Neuronal stem cell (in vitro differentiated cells): ENCODE measurements around the gene PWWP2B.

Experiments
- DNase-seq: peaks from one replicate; pipeline ENCODE4 v3.0.0-alpha.2; 2013; ENCODE audit warnings: low spot score
- H2AFZ ChIP-seq: one replicate; pipeline ENCODE4 v1.6.1; 2013; ENCODE audit warnings: mild to moderate bottlenecking, low read length, inconsistent platforms
- H2AK5ac ChIP-seq: 2 replicates; pipeline ENCODE4 v1.6.1; 2013; ENCODE audit warnings: low read depth, mild to moderate bottlenecking, inconsistent platforms, low read length, moderate library complexity, mixed read lengths
- H2BK120ac ChIP-seq: 2 replicates; pipeline ENCODE4 v1.6.1; 2013; ENCODE audit warnings: low read depth, mild to moderate bottlenecking, inconsistent platforms, low read length, moderate library complexity, mixed read lengths
- H2BK12ac ChIP-seq: one replicate; pipeline ENCODE4 v1.6.1; 2013; ENCODE audit warnings: low read length, inconsistent platforms
- H2BK15ac ChIP-seq: 2 replicates; pipeline ENCODE4 v1.6.1; 2013; ENCODE audit warnings: mild to moderate bottlenecking, low read length, inconsistent platforms, mixed read lengths
- H2BK5ac ChIP-seq: one replicate; pipeline ENCODE4 v1.6.1; 2013; ENCODE audit warnings: inconsistent platforms, mild to moderate bottlenecking, low read length, moderate library complexity
- H3K14ac ChIP-seq: one replicate; pipeline ENCODE4 v1.6.1; 2013; ENCODE audit warnings: low read length, inconsistent platforms
- H3K18ac ChIP-seq: 2 replicates; pipeline ENCODE4 v1.6.1; 2013; ENCODE audit warnings: low read length, inconsistent platforms
- H3K23ac ChIP-seq: 2 replicates; pipeline ENCODE4 v1.6.1; 2013; ENCODE audit warnings: low read depth, mild to moderate bottlenecking, mixed read lengths, low read length, inconsistent platforms; ENCODE audit not compliant: poor library complexity
- H3K27ac ChIP-seq: replicated peaks from 3 replicates; pipeline ENCODE4 v1.5.1; 2013; ENCODE audit warnings: low read length, inconsistent platforms
- H3K27me3 ChIP-seq, 3 experiments: 2 replicates each; pipeline ENCODE4 v1.6.1; 2013; ENCODE audit warnings: low read length in 3 of 3, mild to moderate bottlenecking in 2 of 3, inconsistent platforms in 1 of 3, low read depth in 1 of 3, mixed read lengths in 1 of 3, moderate library complexity in 1 of 3; ENCODE audit not compliant: control insufficient read depth in 3 of 3, insufficient read depth in 3 of 3
- H3K36me3 ChIP-seq, 2 donors: replicated peaks in 1 of 2; 2 replicates each; pipeline ENCODE4 v1.6.1; 2013; ENCODE audit warnings: low read length in 2 of 2; ENCODE audit not compliant: control insufficient read depth in 2 of 2, insufficient read depth in 2 of 2
- H3K4ac ChIP-seq: 2 replicates; pipeline ENCODE4 v1.6.1; 2013; ENCODE audit warnings: inconsistent platforms, mild to moderate bottlenecking, low read length, moderate library complexity
- H3K4me1 ChIP-seq, 2 donors: 1 replicate in 1 of 2; 2 replicates in 1 of 2; pipeline ENCODE4 v1.6.1; 2013; ENCODE audit warnings: low read length in 2 of 2, low read depth in 1 of 2; ENCODE audit not compliant: control insufficient read depth in 2 of 2, insufficient read depth in 1 of 2
- H3K4me2 ChIP-seq: one replicate; pipeline ENCODE4 v1.6.1; 2013; ENCODE audit warnings: mild to moderate bottlenecking, low read length, inconsistent platforms; ENCODE audit not compliant: insufficient read depth, poor library complexity, severe bottlenecking
- H3K4me3 ChIP-seq, 2 donors: 2 replicates each; pipeline ENCODE4 v1.5.1; 2013; ENCODE audit warnings: low read length in 2 of 2, mild to moderate bottlenecking in 2 of 2, inconsistent platforms in 1 of 2, moderate library complexity in 1 of 2
- H3K79me1 ChIP-seq: one replicate; pipeline ENCODE4 v1.6.1; 2013; ENCODE audit warnings: low read depth, mild to moderate bottlenecking, inconsistent platforms, low read length, moderate library complexity
- H3K9ac ChIP-seq: one replicate; pipeline ENCODE4 v1.6.1; 2013; ENCODE audit warnings: mild to moderate bottlenecking, low read depth, low read length, inconsistent platforms; ENCODE audit not compliant: poor library complexity
- H3K9me3 ChIP-seq, 2 donors: replicated peaks in 1 of 2; 2 replicates each; pipeline versions ENCODE3 to v1.6.1; 2013; ENCODE audit warnings: low read length in 2 of 2, mild to moderate bottlenecking in 2 of 2, inconsistent platforms in 1 of 2, low read depth in 1 of 2, mixed read lengths in 1 of 2, moderate library complexity in 1 of 2; ENCODE audit not compliant: control insufficient read depth in 2 of 2, insufficient read depth in 1 of 2
- H4K8ac ChIP-seq: one replicate; pipeline ENCODE4 v1.6.1; 2013; ENCODE audit warnings: low read depth, mild to moderate bottlenecking, inconsistent platforms, low read length, moderate library complexity
- H4K91ac ChIP-seq: one replicate; pipeline ENCODE4 v1.6.1; 2013; ENCODE audit warnings: low read length, low read depth, mild to moderate bottlenecking, inconsistent platforms; ENCODE audit not compliant: poor library complexity
- WGBS, 2 donors: extraction: QIAGEN DNeasy Blood & Tissue Kit; methylation state at CpG; one replicate each; pipeline ENCODE4 v1.1.7; 2013; ENCODE audit warnings: missing lambda C conversion rate in 2 of 2, mixed read lengths in 1 of 2; ENCODE audit not compliant: insufficient read length in 2 of 2, insufficient replicate concordance in 1 of 2; ENCODE audit errors: extremely low coverage in 2 of 2; 5-methylcytosine and 5-hydroxymethylcytosine counted together

Gene PWWP2B

GRCh38 chr10:132384618-132385388 lies 12.2 kb upstream of the PWWP2B start:
- Histone ChIP-seq H3K14ac (no peak overlapping the region), H3K36me3 (no peaks in the 10 kb centered on the region), H3K9me3 (no peaks in the 10 kb centered on the region), H3K27ac (no peak overlapping the region), H3K4me2 (no peak overlapping the region), H2BK5ac (no peak overlapping the region), H4K8ac (no peak overlapping the region), H3K4me1 (peaks cover 0 to 4% of the 10 kb centered on the region in 2 donors), H3K79me1 (peaks cover 1% of the 10 kb centered on the region), H3K23ac (no peak overlapping the region), H2AFZ (peak overlapping the region; percentile 68), H2AK5ac (peak overlapping the region; percentile 51), H2BK120ac (no peak overlapping the region), H4K91ac (no peak overlapping the region), H3K27me3 (peaks cover 0 to 10% (median 2%) of the 10 kb centered on the region in 3 experiments), H3K4me3 (no peak overlapping the region), H3K18ac (peak overlapping the region; percentile 23), H3K4ac (no peak overlapping the region), H2BK15ac (no peak overlapping the region), H2BK12ac (no peak overlapping the region), H3K9ac (no peak overlapping the region)
- DNase-seq, result no peak
- WGBS, 2 donors, result no CpG with 5 or more reads among the region's 20 CpGs

DNA sequence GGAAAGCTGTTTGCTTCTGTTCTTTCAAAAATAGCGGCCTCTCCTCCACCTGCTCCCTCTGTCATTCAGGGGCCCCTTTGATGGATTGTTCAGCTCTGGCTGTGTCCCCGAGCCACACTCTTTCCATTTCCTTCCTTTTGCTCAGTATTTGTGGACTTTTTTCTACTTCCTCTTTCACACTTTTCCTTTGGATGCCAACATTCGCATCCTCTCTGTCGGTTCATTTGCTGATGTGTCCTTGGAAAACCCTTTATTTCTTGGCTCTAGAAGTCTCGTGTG lies 11.7 kb upstream of the PWWP2B start:
- Histone ChIP-seq H3K4me2 (no peak overlapping the region), H2BK12ac (no peak overlapping the region), H3K14ac (no peak overlapping the region), H3K27me3 (peaks cover 0 to 12% (median 2%) of the 10 kb centered on the region in 3 experiments), H4K8ac (no peak overlapping the region), H3K9me3 (no peaks in the 10 kb centered on the region), H3K4me3 (no peak overlapping the region), H3K23ac (no peak overlapping the region), H2BK15ac (no peak overlapping the region), H2BK120ac (no peak overlapping the region), H3K36me3 (no peaks in the 10 kb centered on the region), H2BK5ac (no peak overlapping the region), H3K9ac (no peak overlapping the region), H3K27ac (no peak overlapping the region), H3K4me1 (peaks cover 0 to 4% of the 10 kb centered on the region in 2 donors), H2AFZ (peak overlapping the region; percentile 68), H4K91ac (no peak overlapping the region), H2AK5ac (peak overlapping the region; percentile 42), H3K18ac (no peak overlapping the region), H3K79me1 (peaks cover 1% of the 10 kb centered on the region), H3K4ac (no peak overlapping the region)
- no peak for DNase-seq
- WGBS, 2 donors, result no CpG with 5 or more reads among the region's 5 CpGs

GRCh38 chr10:132385721-132386418 lies 11.1 kb upstream of the PWWP2B start:
- H3K14ac ChIP-seq, result no peak overlapping the region
- DNase-seq, result no peak
- H3K4ac ChIP-seq, result no peak overlapping the region
- peak overlapping the region; percentile 63 for H3K23ac ChIP-seq
- peak overlapping the region; percentile 54 for H3K9ac ChIP-seq
- H3K18ac ChIP-seq, result no peak overlapping the region
- H2BK120ac ChIP-seq, result no peak overlapping the region
- no peak overlapping the region for H4K91ac ChIP-seq
- no peak overlapping the region for H3K4me3 ChIP-seq
- H2AK5ac ChIP-seq, result peak overlapping the region; percentile 42
- peaks cover 1% of the 10 kb centered on the region for H3K79me1 ChIP-seq
- peaks cover 0 to 4% of the 10 kb centered on the region in 2 donors for H3K4me1 ChIP-seq
- no peak overlapping the region for H3K4me2 ChIP-seq
- H2BK15ac ChIP-seq, result no peak overlapping the region
- no peak overlapping the region for H4K8ac ChIP-seq
- no peak overlapping the region for H2BK5ac ChIP-seq
- no peaks in the 10 kb centered on the region for H3K9me3 ChIP-seq
- peak overlapping the region; percentile 68 for H2AFZ ChIP-seq
- no peak overlapping the region for H3K27ac ChIP-seq
- peaks cover 0 to 15% (median 2%) of the 10 kb centered on the region in 3 experiments for H3K27me3 ChIP-seq
- WGBS, 2 donors, result no CpG with 5 or more reads among the region's 18 CpGs
- H3K36me3 ChIP-seq, result no peaks in the 10 kb centered on the region
- no peak overlapping the region for H2BK12ac ChIP-seq

GRCh38 chr10:132386419-132386831 lies 10.6 kb upstream of the PWWP2B start:
- peaks cover 0 to 17% (median 2%) of the 10 kb centered on the region in 3 experiments for H3K27me3 ChIP-seq
- DNase-seq, result no peak

More at GRCh38 chr10:132386419-132386831, 10.6 kb upstream of the PWWP2B start:
- Histone ChIP-seq H3K4me2 (no peak overlapping the region), H2BK15ac (no peak overlapping the region), H3K14ac (no peak overlapping the region), H3K18ac (no peak overlapping the region), H3K4ac (no peak overlapping the region), H2BK12ac (no peak overlapping the region), H4K8ac (no peak overlapping the region), H2BK120ac (no peak overlapping the region), H3K23ac (no peak overlapping the region), H2AFZ (no peak overlapping the region), H3K36me3 (no peaks in the 10 kb centered on the region), H4K91ac (no peak overlapping the region), H2BK5ac (no peak overlapping the region), H3K4me1 (peaks cover 0 to 4% of the 10 kb centered on the region in 2 donors), H2AK5ac (peak overlapping the region; percentile 25), H3K27ac (no peak overlapping the region), H3K9ac (no peak overlapping the region), H3K79me1 (peaks cover 1% of the 10 kb centered on the region), H3K4me3 (no peak overlapping the region), H3K9me3 (no peaks in the 10 kb centered on the region)
- WGBS, 2 donors, result no CpG with 5 or more reads among the region's 9 CpGs
